ENCODE measurements around the gene CAB39. TPM values are rescaled to one million over a fixed set of nuclear protein-coding genes. Genes with fewer than 3 reads are reported as not detected.
A peak's percentile ranks its signal among the peaks of the same experiment; 100 is the strongest.

The CAB39 gene
- total RNA-seq, 1 experiment from 2014 or later: 40.4 TPM

DNA sequence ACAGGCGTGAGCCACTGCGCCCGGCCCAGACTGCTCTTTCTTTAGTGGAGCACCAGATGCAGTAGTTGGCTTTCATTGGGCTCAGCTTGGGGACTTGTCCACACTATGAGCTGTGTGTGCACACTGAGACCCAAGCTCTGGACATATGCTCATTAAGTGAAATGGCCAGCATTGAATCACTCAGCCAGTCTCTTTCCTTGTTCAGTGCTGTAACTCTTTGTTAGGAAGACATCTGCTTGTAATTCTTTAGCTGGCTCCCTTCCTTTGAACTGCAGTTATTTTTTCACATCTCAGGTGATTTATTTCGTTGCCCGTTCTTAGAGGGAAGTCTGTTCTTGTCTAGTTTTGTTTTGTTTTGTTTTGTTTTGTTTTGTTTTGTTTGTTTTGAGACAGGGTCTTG, 70.5 kb downstream of the CAB39 start:
- ChIA-PET CTCF (no interaction called here), POLR2A (no interaction called here)
- Histone ChIP-seq H3K27me3 (replicated peaks; ENCODE audit: control insufficient read depth, insufficient read depth, low read length) (no peaks in the 10 kb centered on the region), H3K4me3 (ENCODE audit: low read depth, low read length) (no peak overlapping the region), H3K36me3 (ENCODE audit: control insufficient read depth, insufficient read depth, low read length) (no peaks in the 10 kb centered on the region; the same call in 1 of the 2 replicates), H3K4me1 (no peaks in the 10 kb centered on the region), H3K9me3 (no peaks in the 10 kb centered on the region; the same call in 1 of the 2 replicates)
- TF ChIP-seq, protein P1, sequence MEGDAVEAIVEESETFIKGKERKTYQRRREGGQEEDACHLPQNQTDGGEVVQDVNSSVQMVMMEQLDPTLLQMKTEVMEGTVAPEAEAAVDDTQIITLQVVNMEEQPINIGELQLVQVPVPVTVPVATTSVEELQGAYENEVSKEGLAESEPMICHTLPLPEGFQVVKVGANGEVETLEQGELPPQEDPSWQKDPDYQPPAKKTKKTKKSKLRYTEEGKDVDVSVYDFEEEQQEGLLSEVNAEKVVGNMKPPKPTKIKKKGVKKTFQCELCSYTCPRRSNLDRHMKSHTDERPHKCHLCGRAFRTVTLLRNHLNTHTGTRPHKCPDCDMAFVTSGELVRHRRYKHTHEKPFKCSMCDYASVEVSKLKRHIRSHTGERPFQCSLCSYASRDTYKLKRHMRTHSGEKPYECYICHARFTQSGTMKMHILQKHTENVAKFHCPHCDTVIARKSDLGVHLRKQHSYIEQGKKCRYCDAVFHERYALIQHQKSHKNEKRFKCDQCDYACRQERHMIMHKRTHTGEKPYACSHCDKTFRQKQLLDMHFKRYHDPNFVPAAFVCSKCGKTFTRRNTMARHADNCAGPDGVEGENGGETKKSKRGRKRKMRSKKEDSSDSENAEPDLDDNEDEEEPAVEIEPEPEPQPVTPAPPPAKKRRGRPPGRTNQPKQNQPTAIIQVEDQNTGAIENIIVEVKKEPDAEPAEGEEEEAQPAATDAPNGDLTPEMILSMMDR (IDR thresholded peaks at IDR 0.05; ENCODE audit: insufficient read depth in 1 of 2, low read depth in 1 of 2, low read length in 1 of 2, severe bottlenecking in 1 of 2, unreplicated experiment in 1 of 2): no peak
- Mint-ChIP-seq H3K36me3 (ENCODE audit: insufficient read depth, unreplicated experiment) (peaks cover 31% of the 10 kb centered on the region), H3K27me3 (ENCODE audit: insufficient read depth, unreplicated experiment) (no peaks in the 10 kb centered on the region), H3K27ac (ENCODE audit: unreplicated experiment) (no peak overlapping the region), H3K4me3 (ENCODE audit: unreplicated experiment) (no peak overlapping the region), H3K9me3 (ENCODE audit: unreplicated experiment) (peaks cover 17% of the 10 kb centered on the region), H3K4me1 (ENCODE audit: low read depth, unreplicated experiment) (peaks cover 22% of the 10 kb centered on the region)
- no TSS peak for BruUV-seq (replicated peaks)
- DNase-seq: no peak
- intact Hi-C loops (cut with micrococcal nuclease; ENCODE audit: unreplicated experiment): no loop called here

DNA sequence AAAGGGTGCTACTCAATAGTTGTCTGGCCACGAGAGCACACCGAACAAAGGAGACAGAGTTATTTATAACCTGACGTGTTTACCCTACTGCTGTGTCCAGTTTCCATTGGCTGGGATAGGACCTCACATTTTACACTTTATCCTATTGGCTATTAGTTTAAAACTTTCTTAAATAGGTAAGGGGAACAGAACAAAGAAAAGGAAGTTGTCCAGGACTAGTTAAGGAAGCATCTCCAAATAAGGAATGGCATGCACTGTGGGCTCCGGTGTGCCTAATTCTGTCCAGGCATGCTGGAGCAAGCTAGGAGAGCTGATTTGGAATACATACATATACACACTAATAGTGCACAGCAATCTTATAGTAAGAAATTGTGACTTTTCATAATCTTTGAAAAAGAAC, 72.2 kb downstream of the CAB39 start:
- TF ChIP-seq, protein P1 (IDR thresholded peaks at IDR 0.05; ENCODE audit: insufficient read depth in 1 of 2, low read depth in 1 of 2, low read length in 1 of 2, severe bottlenecking in 1 of 2, unreplicated experiment in 1 of 2): no peak
- Mint-ChIP-seq H3K27me3 (ENCODE audit: insufficient read depth, unreplicated experiment) (no peaks in the 10 kb centered on the region), H3K9me3 (ENCODE audit: unreplicated experiment) (peaks cover 27% of the 10 kb centered on the region), H3K4me3 (ENCODE audit: unreplicated experiment) (no peak overlapping the region), H3K4me1 (ENCODE audit: low read depth, unreplicated experiment) (peaks cover 18% of the 10 kb centered on the region), H3K27ac (ENCODE audit: unreplicated experiment) (peak overlapping the region; percentile 77), H3K36me3 (ENCODE audit: insufficient read depth, unreplicated experiment) (peaks cover 31% of the 10 kb centered on the region)
- POLR2A ChIA-PET: no interaction called here
- DNase-seq: no peak
- Histone ChIP-seq H3K4me1 (no peaks in the 10 kb centered on the region), H3K9me3 (peaks cover 9% of the 10 kb centered on the region), H3K27me3 (replicated peaks; ENCODE audit: control insufficient read depth, insufficient read depth, low read length) (no peaks in the 10 kb centered on the region), H3K4me3 (ENCODE audit: low read depth, low read length) (no peak overlapping the region), H3K36me3 (ENCODE audit: control insufficient read depth, insufficient read depth, low read length) (no peaks in the 10 kb centered on the region)
- CTCF ChIA-PET: no interaction called here
- no TSS peak for BruUV-seq (replicated peaks)
- intact Hi-C loops (cut with micrococcal nuclease; ENCODE audit: unreplicated experiment): no loop called here

DNA sequence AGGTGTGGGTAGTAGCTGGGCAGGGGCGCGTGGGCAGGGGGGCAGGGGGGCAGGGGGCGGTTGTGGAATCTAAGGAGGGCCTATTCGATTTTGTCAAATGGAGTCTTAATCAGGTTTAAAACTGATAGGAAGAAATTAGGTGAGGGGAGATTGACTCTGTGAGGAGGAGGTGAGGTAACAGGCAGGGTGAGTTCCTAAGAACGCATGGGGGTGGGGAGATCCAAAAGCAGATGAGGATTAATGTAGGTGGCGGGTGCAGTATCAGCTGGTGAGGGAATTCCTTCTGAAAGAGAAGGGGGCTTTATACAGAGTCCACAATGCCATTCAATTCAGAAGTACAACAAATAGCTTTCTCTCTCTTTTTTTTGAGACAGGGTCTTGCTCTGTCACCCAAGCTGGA, 72.7 kb downstream of the CAB39 start:
- intact Hi-C loops (cut with micrococcal nuclease; ENCODE audit: unreplicated experiment): no loop called here
- Mint-ChIP-seq H3K9me3 (ENCODE audit: unreplicated experiment) (peaks cover 27% of the 10 kb centered on the region), H3K4me1 (ENCODE audit: low read depth, unreplicated experiment) (peaks cover 15% of the 10 kb centered on the region), H3K27ac (ENCODE audit: unreplicated experiment) (peak overlapping the region; percentile 77), H3K36me3 (ENCODE audit: insufficient read depth, unreplicated experiment) (peaks cover 32% of the 10 kb centered on the region), H3K4me3 (ENCODE audit: unreplicated experiment) (no peak overlapping the region), H3K27me3 (ENCODE audit: insufficient read depth, unreplicated experiment) (no peaks in the 10 kb centered on the region)
- TF ChIP-seq, protein P1 (IDR thresholded peaks at IDR 0.05; ENCODE audit: insufficient read depth in 1 of 2, low read depth in 1 of 2, low read length in 1 of 2, severe bottlenecking in 1 of 2, unreplicated experiment in 1 of 2): no peak
- Histone ChIP-seq H3K27me3 (replicated peaks; ENCODE audit: control insufficient read depth, insufficient read depth, low read length) (no peaks in the 10 kb centered on the region), H3K36me3 (ENCODE audit: control insufficient read depth, insufficient read depth, low read length) (no peaks in the 10 kb centered on the region), H3K9me3 (peaks cover 9% of the 10 kb centered on the region), H3K4me3 (ENCODE audit: low read depth, low read length) (no peak overlapping the region), H3K4me1 (no peaks in the 10 kb centered on the region)
- DNase-seq: no peak
- ChIA-PET POLR2A (no interaction called here), CTCF (no interaction called here)
- no TSS peak for BruUV-seq (replicated peaks)

Measured in Caco-2 (cell line).